CD4-positive, alpha-beta memory T cell (primary cell): Measurements from ENCODE around the gene OTOP3. TPM values are rescaled to one million over a fixed set of nuclear protein-coding genes. Genes with fewer than 3 reads are reported as not detected.
"Not testable (repeated sequence)": the region's sequence is repeated elsewhere in the genome, so short reads cannot be mapped to it uniquely, and the experiment has no call there.

Experiments
- CTCF ChIA-PET: fragments of 350-600 bp; sonication (Branson Sonifier 250); formaldehyde crosslinking; loops from one replicate; lab custom pipeline; 2021; ENCODE audit warnings: inconsistent platforms; ENCODE audit not compliant: partially characterized antibody; lab: Charles Lee
- POLR2A ChIA-PET: fragments of 350-600 bp; sonication (Branson Sonifier 250); formaldehyde crosslinking; loops from one replicate; lab custom pipeline; 2021; ENCODE audit not compliant: partially characterized antibody; lab: Charles Lee
- DNase-seq, 5 donors: peaks; one replicate each; pipeline versions ENCODE4 v3.0.0 to v3.0.0-alpha.2; 2020 to 2022; ENCODE audit warnings: mixed read lengths in 1 of 5
- H3K27ac ChIP-seq: one replicate; pipeline ENCODE4 v1.7.0; 2013; ENCODE audit warnings: low read depth, low read length
- H3K27me3 ChIP-seq: 2 replicates; pipeline ENCODE4 v1.7.0; 2013; ENCODE audit warnings: mild to moderate bottlenecking, low read length, moderate library complexity; ENCODE audit not compliant: insufficient read depth
- H3K36me3 ChIP-seq: 2 replicates; pipeline ENCODE4 v1.7.0; 2013; ENCODE audit warnings: mild to moderate bottlenecking, low read length, moderate library complexity; ENCODE audit not compliant: insufficient read depth
- H3K4me1 ChIP-seq: 2 replicates; pipeline ENCODE4 v1.7.0; 2013; ENCODE audit warnings: mild to moderate bottlenecking, low read length, moderate library complexity; ENCODE audit not compliant: insufficient read depth
- H3K4me3 ChIP-seq, 2 donors: one replicate each; pipeline ENCODE4 v1.7.0; 2013; ENCODE audit warnings: low read length in 2 of 2, mild to moderate bottlenecking in 1 of 2
- H3K9me3 ChIP-seq, 2 donors: one replicate each; pipeline ENCODE4 v1.7.0; 2013; ENCODE audit warnings: low read length in 2 of 2, control low read depth in 1 of 2; ENCODE audit not compliant: control insufficient read depth in 1 of 2
- H3K27ac Mint-ChIP-seq, 7 donors: one replicate each; pipeline ENCODE4 v1.8.0; 2020 to 2021; ENCODE audit warnings: mixed read lengths in 7 of 7, mild to moderate bottlenecking in 6 of 7, inconsistent platforms in 3 of 7, moderate library complexity in 3 of 7
- H3K27me3 Mint-ChIP-seq, 2 donors: one replicate each; pipeline ENCODE4 v1.8.0; 2020 to 2021; ENCODE audit warnings: mixed read lengths in 2 of 2
- H3K36me3 Mint-ChIP-seq, 2 donors: one replicate each; pipeline ENCODE4 v1.8.0; 2020 to 2021; ENCODE audit warnings: mixed read lengths in 2 of 2, inconsistent platforms in 1 of 2, mild to moderate bottlenecking in 1 of 2
- H3K4me1 Mint-ChIP-seq, 4 donors: one replicate each; pipeline ENCODE4 v1.8.0; 2020 to 2021; ENCODE audit warnings: mixed read lengths in 4 of 4, mild to moderate bottlenecking in 1 of 4
- H3K4me3 Mint-ChIP-seq, 8 donors: one replicate each; pipeline ENCODE4 v1.8.0; 2020 to 2021; ENCODE audit warnings: mixed read lengths in 8 of 8, mild to moderate bottlenecking in 7 of 8, moderate library complexity in 6 of 8, inconsistent platforms in 3 of 8
- H3K9me3 Mint-ChIP-seq, 8 donors: one replicate each; pipeline ENCODE4 v1.8.0; 2020 to 2021; ENCODE audit warnings: mixed read lengths in 8 of 8, mild to moderate bottlenecking in 5 of 8, inconsistent platforms in 3 of 8, moderate library complexity in 1 of 8
- intact Hi-C: fragments of 100-400 bp; cut with micrococcal nuclease; formaldehyde crosslinking; loops from one replicate; pipeline ENCODE4 v1.15.1; 2023
- polyA plus RNA-seq, 2 donors: library from polyadenylated mRNA; unstranded; fragments of 300-500 nt; fragmentation: Illumina TruSeq; gene quantifications; one replicate each; pipeline ENCODE4 v1.2.3, GENCODE V29; 2021
- total RNA-seq, 2 experiments: library from RNA; stranded (reverse); gene quantifications; one replicate each; pipeline ENCODE4 v1.2.3, GENCODE V29; 2021

Gene OTOP3
- total and polyA plus RNA-seq, 4 experiments from 2014 or later = not detected

DNA sequence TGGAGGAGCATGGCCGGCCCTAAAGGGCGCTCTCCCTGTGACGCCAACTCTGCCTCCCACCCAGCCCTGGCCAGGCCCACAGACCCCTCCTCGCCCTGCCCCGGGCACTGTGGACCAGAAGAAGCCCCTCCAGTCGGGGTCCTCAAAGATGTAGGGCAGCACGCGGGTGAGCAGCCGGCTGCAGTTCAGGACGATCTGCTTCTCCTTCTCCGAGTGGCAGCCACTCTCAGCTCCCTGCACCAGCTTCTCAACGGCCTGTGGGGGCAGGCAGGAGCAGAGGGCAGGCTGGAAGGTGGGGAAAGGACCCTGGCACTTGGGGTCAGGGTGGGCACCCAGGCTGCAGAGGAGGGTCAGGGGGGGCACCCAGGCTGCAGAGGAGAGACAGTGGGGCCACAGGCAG, 28.0 kb downstream of the OTOP3 start:
- no peaks in the 10 kb centered on the region for H3K27me3 Mint-ChIP-seq
- ChIA-PET CTCF (interaction anchor here (0.8 to 4.6 kb wide), 6 partner anchors 9 to 237 kb away, joined by 3 to 107 read pairs (median 56); partner anchors contain the start of genes ARMC7, HID1, MRPL58 and NT5C), POLR2A (no interaction called here)
- Histone ChIP-seq H3K27me3 (no peaks in the 10 kb centered on the region), H3K4me1 (peaks cover 6% of the 10 kb centered on the region), H3K27ac (no peak overlapping the region), H3K9me3 (no peaks in the 10 kb centered on the region), H3K4me3 (no peak overlapping the region), H3K36me3 (no peaks in the 10 kb centered on the region)
- no peak for DNase-seq
- no peaks in the 10 kb centered on the region for H3K9me3 Mint-ChIP-seq
- intact Hi-C loops = loop anchor here (10.0 kb wide), 1 partner anchor 451 kb away; no protein-coding TSS in a partner anchor
- H3K4me1 Mint-ChIP-seq = peaks cover 3 to 11% (median 5%) of the 10 kb centered on the region in 4 donors
- H3K36me3 Mint-ChIP-seq = no peaks in the 10 kb centered on the region
- no peak overlapping the region for H3K27ac Mint-ChIP-seq
- H3K4me3 Mint-ChIP-seq = no peak overlapping the region

GRCh38 chr17:74964246-74964761, 28.6 kb downstream of the OTOP3 start:
- Histone ChIP-seq H3K27ac (no peak overlapping the region), H3K36me3 (no peaks in the 10 kb centered on the region), H3K9me3 (no peaks in the 10 kb centered on the region), H3K4me3 (no peak overlapping the region), H3K27me3 (no peaks in the 10 kb centered on the region), H3K4me1 (peaks cover 6% of the 10 kb centered on the region)
- POLR2A ChIA-PET = no interaction called here
- H3K4me3 Mint-ChIP-seq = no peak overlapping the region
- DNase-seq = no peak
- intact Hi-C loops = loop anchor here (10.0 kb wide), 1 partner anchor 450 kb away; no protein-coding TSS in a partner anchor
- H3K27me3 Mint-ChIP-seq = no peaks in the 10 kb centered on the region
- CTCF ChIA-PET = interaction anchor here (1.5 to 4.6 kb wide), 5 partner anchors 8 to 236 kb away, joined by 5 to 107 read pairs (median 89); partner anchors contain the start of genes ARMC7, HID1, MRPL58 and NT5C
- H3K36me3 Mint-ChIP-seq = no peaks in the 10 kb centered on the region
- H3K9me3 Mint-ChIP-seq = no peaks in the 10 kb centered on the region
- H3K4me1 Mint-ChIP-seq = peaks cover 3 to 11% (median 5%) of the 10 kb centered on the region in 4 donors
- H3K27ac Mint-ChIP-seq = no peak overlapping the region

DNA sequence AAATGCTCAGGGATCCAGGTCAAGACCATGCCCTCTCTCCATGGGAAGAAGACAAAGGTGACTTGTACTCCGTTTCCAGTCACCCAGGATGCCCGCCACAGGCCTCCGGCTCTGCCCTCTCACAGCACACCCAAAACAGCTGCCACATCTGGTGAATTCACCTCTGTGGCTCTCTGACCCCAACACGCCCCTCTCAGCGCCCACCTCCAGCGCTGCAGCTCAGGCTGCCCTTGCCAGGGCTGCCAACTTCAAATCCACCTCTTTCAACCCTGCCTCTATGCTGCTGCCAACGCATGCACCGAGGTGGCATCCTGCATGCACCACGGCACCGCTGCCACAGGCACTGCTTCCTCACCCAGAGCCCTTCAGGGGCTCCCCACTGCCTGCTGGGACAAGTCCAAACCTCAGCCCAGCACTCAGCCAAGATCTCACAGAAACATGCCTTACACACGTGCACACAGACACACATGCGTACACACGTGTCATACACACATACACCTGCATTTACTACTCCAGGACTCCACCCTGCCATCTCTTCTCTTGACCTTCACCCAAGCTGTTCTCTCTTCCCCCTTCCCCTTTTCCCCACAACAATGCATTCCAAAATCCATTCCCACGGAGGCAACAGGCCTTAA, 29.4 kb downstream of the OTOP3 start:
- no peak overlapping the region for H3K27ac ChIP-seq
- ChIA-PET CTCF (no interaction called here), POLR2A (no interaction called here)
- no peak for DNase-seq
- no peaks in the 10 kb centered on the region for H3K27me3 ChIP-seq
- no peaks in the 10 kb centered on the region for H3K9me3 ChIP-seq
- peaks cover 6% of the 10 kb centered on the region for H3K4me1 ChIP-seq
- H3K4me3 Mint-ChIP-seq = no peak overlapping the region
- H3K36me3 ChIP-seq = no peaks in the 10 kb centered on the region
- peaks cover 3 to 11% (median 5%) of the 10 kb centered on the region in 4 donors for H3K4me1 Mint-ChIP-seq
- no peaks in the 10 kb centered on the region for H3K27me3 Mint-ChIP-seq
- no peak overlapping the region for H3K4me3 ChIP-seq
- H3K36me3 Mint-ChIP-seq = no peaks in the 10 kb centered on the region
- intact Hi-C loops = loop anchor here (10.0 kb wide), 1 partner anchor 450 kb away; no protein-coding TSS in a partner anchor
- H3K9me3 Mint-ChIP-seq = no peaks in the 10 kb centered on the region
- peak overlapping the region in 2 of 7 donors; percentile 34 to 50 for H3K27ac Mint-ChIP-seq

DNA sequence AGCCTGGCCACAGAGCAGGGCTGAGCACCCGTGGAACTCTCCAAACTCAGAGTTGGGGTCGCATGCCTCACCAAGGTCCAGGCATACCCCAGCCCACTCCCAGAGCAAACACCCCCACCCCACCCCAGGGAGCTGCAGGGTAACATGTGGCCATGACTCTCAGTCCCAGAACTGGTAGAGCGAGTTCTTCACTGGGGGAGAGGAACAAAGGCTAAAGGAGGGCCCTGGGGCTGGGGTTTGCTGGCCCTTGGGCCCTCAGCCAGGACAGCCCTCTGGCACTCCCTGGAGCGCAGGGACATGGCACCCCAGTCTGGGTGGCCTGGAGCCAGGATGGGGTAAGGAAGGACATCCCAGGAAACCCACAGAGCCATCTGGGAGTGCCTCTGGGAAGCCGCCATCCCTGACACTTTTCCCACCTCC, 32.7 kb downstream of the OTOP3 start:
- POLR2A ChIA-PET = no interaction called here
- H3K27ac Mint-ChIP-seq = no peak overlapping the region
- intact Hi-C loops = loop anchor here (10.0 kb wide), 1 partner anchor 446 kb away; no protein-coding TSS in a partner anchor
- H3K27me3 ChIP-seq = no peaks in the 10 kb centered on the region
- H3K9me3 ChIP-seq = no peaks in the 10 kb centered on the region
- no peaks in the 10 kb centered on the region for H3K9me3 Mint-ChIP-seq
- H3K36me3 ChIP-seq = no peaks in the 10 kb centered on the region
- H3K36me3 Mint-ChIP-seq = no peaks in the 10 kb centered on the region
- no peak overlapping the region for H3K4me3 ChIP-seq
- no peak for DNase-seq
- H3K27me3 Mint-ChIP-seq = no peaks in the 10 kb centered on the region
- peak overlapping the region in 1 of 8 donors; percentile 26 for H3K4me3 Mint-ChIP-seq
- H3K27ac ChIP-seq = no peak overlapping the region
- peaks cover 15% of the 10 kb centered on the region for H3K4me1 ChIP-seq
- CTCF ChIA-PET = interaction anchor here (6.6 kb wide), 1 partner anchor 9 kb away, joined by 80 read pairs; no protein-coding TSS in a partner anchor
- H3K4me1 Mint-ChIP-seq = peaks cover 4 to 11% (median 6%) of the 10 kb centered on the region in 4 donors

DNA sequence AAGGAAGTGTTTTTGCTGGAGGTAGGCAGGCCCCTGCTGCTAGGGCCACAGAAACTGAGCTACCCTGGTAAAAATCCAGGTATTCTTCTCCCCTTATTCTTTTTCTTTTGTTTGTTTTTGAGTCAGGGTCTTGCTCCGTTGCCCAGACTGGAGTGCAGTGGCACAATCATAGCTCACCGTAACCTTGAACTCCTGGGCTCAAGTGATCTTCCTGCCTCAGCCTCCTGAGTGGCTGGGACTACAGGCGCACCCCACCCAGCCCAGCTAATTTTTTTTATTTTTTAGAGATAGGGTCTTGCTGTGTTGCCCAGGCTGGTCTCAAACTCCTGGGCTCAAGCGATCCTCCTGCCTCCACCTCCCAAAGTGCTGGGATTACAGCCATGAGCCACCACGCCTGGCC, 33.8 kb downstream of the OTOP3 start:
- peaks cover 15% of the 10 kb centered on the region for H3K4me1 ChIP-seq
- H3K27me3 Mint-ChIP-seq, H3K9me3 ChIP-seq, DNase-seq, H3K36me3 Mint-ChIP-seq, H3K36me3 ChIP-seq, H3K4me3 ChIP-seq, H3K4me3 Mint-ChIP-seq, H3K27me3 ChIP-seq, H3K27ac Mint-ChIP-seq, H3K27ac ChIP-seq, H3K9me3 Mint-ChIP-seq: not testable (repeated sequence)
- POLR2A ChIA-PET = interaction anchor here (1.0 kb wide), 1 partner anchor 67 kb away, joined by 3 read pairs; no protein-coding TSS in a partner anchor
- intact Hi-C loops = loop anchor here (10.0 kb wide), 1 partner anchor 445 kb away; no protein-coding TSS in a partner anchor
- CTCF ChIA-PET = interaction anchor here (0.7 to 6.6 kb wide), 3 partner anchors 10 to 555 kb away, joined by 3 to 80 read pairs (median 3); no protein-coding TSS in a partner anchor
- peaks cover 4 to 11% (median 7%) of the 10 kb centered on the region in 4 donors for H3K4me1 Mint-ChIP-seq

DNA sequence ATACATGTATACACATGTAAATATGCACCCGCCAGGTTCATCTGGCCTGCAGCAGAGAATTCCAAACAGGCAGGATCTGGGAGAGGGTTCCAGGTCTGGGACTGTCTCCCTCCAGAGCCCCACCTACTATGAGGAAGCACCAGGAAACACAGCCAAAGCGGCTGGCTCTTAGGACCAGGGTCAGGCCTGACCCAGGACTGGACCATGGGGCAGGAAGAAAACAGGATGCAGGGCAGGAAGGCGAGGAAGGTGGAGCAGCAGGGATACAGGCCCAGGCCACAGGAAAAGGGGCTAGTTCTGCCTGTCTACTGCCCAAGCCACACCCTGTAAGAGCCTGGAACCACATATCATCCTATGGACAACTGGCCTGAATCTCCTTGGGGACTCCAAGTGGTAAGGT, 34.7 kb downstream of the OTOP3 start:
- Mint-ChIP-seq H3K4me1 (peaks cover 4 to 11% (median 7%) of the 10 kb centered on the region in 4 donors), H3K4me3 (peak overlapping the region in 5 of 8 donors; percentile 27 to 81 (median 56)), H3K36me3 (no peaks in the 10 kb centered on the region), H3K27ac (peak overlapping the region in 1 of 7 donors; percentile 57), H3K9me3 (no peaks in the 10 kb centered on the region), H3K27me3 (peaks cover 3 to 5% of the 10 kb centered on the region in 2 donors)
- Histone ChIP-seq H3K36me3 (no peaks in the 10 kb centered on the region), H3K27me3 (no peaks in the 10 kb centered on the region), H3K27ac (no peak overlapping the region), H3K4me3 (no peak overlapping the region), H3K9me3 (no peaks in the 10 kb centered on the region), H3K4me1 (peaks cover 15% of the 10 kb centered on the region)
- ChIA-PET CTCF (interaction anchor here (0.7 to 6.6 kb wide), 2 partner anchors 11 to 555 kb away, joined by 3 to 80 read pairs; no protein-coding TSS in a partner anchor), POLR2A (interaction anchor here (1.8 kb wide), 1 partner anchor 9 kb away, joined by 8 read pairs; no protein-coding TSS in a partner anchor)
- intact Hi-C loops = no loop called here
- no peak for DNase-seq
